MM.1S (cell line): ENCODE data around the gene FAM53C.

Source experiments
- EZH2 ChIP-seq: fragments of 300-600 bp; sonication (generic); optimal IDR thresholded peaks from 2 replicates; pipeline ENCODE3; 2017; ENCODE audit warnings: low read depth, mild to moderate bottlenecking, antibody characterized with exemption, low read length, mixed read lengths
- TF ChIP-seq, protein P1 (sequence below): fragments of 300-600 bp; sonication (generic); IDR thresholded peaks from 2 replicates; pipeline ENCODE4 v1.5.1; 2016; ENCODE audit warnings: antibody characterized with exemption, low read length, mixed read lengths

DNA sequence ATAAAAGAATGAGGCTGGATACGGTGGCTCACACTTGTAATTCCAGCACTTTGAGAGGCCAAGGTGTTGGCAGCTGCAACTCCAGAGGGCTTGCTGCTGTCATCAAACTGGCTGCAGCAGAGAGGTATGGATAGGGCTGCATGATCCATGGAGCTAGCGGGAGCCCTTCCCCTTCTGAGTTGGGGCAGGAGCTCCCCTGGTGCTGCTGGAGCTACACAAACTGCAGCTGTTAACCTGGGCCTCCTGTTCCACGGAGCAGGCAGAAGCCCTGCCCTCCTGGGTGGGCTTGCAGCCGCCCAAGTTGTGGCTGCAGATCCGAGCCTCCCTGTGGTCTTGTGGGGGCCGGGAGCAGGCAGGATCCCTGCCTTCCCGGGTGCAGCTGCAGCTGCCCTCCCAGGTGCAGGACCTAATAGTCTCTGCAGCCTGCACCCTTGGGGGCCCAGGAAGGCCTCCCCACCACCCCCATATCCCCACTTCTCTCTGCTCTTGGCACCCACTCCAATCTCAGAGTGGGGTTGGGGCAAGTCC lies 22.3 kb upstream of the FAM53C start:
- TF ChIP-seq EZH2, result no peak
- TF ChIP-seq, protein P1, sequence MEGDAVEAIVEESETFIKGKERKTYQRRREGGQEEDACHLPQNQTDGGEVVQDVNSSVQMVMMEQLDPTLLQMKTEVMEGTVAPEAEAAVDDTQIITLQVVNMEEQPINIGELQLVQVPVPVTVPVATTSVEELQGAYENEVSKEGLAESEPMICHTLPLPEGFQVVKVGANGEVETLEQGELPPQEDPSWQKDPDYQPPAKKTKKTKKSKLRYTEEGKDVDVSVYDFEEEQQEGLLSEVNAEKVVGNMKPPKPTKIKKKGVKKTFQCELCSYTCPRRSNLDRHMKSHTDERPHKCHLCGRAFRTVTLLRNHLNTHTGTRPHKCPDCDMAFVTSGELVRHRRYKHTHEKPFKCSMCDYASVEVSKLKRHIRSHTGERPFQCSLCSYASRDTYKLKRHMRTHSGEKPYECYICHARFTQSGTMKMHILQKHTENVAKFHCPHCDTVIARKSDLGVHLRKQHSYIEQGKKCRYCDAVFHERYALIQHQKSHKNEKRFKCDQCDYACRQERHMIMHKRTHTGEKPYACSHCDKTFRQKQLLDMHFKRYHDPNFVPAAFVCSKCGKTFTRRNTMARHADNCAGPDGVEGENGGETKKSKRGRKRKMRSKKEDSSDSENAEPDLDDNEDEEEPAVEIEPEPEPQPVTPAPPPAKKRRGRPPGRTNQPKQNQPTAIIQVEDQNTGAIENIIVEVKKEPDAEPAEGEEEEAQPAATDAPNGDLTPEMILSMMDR, result no peak
